HCT116 (cell line): ENCODE data around the gene USH1C. TPM values are rescaled to one million over a fixed set of nuclear protein-coding genes. Genes with fewer than 3 reads are reported as not detected.

Source experiments
- ATAC-seq: fragments of 200-7000 bp; cut with Tn5 transposase; 2 replicates; pipeline ENCODE4 v1.9.1; 2020; ENCODE audit warnings: mild to moderate bottlenecking, moderate library complexity
- BruUV-seq: library from RNA; stranded (reverse); fragments of 400-500 nt; replicated peaks from 2 replicates; lab custom pipeline; 2021; lab: Mats Ljungman, UMichigan
- CTCF ChIA-PET: fragments of 300-600 bp; sonication (Branson Sonifier 250); formaldehyde crosslinking; loops from one replicate; lab custom pipeline; 2021; ENCODE audit warnings: antibody characterized with exemption; lab: Charles Lee
- POLR2A ChIA-PET: fragments of 300-600, 350-600 bp; sonication (Branson Sonifier 250); formaldehyde crosslinking; loops from one replicate; lab custom pipeline; 2021; ENCODE audit warnings: antibody characterized with exemption; lab: Charles Lee
- RAD21 ChIA-PET, 2 experiments: fragments of 300-600 bp; sonication (Branson Sonifier 250); formaldehyde crosslinking; loops; one replicate each; lab custom pipeline; 2023; ENCODE audit warnings: low total read pairs in 2 of 2; ENCODE audit not compliant: uncharacterized antibody in 2 of 2, unreplicated experiment in 2 of 2, low non-redundant PET in 1 of 2; lab: Charles Lee
- DNase-seq: peaks from one replicate; pipeline ENCODE4 v3.0.0-alpha.2; 2010; ENCODE audit warnings: low read depth, low spot score
- H2AFZ ChIP-seq: fragments of 200-600 bp; shearing (Covaris generic), sonication (generic); 2 replicates; pipeline ENCODE4 v1.6.1; 2017; ENCODE audit warnings: low read depth, mixed run types, mixed read lengths, antibody characterized with exemption, low read length; ENCODE audit not compliant: poor library complexity, severe bottlenecking
- H3K27ac ChIP-seq: 2 replicates; pipeline ENCODE4 v1.5.1; 2012; ENCODE audit warnings: low read depth, low read length
- H3K27me3 ChIP-seq: fragments of 200-600 bp; sonication (generic); 2 replicates; pipeline ENCODE4 v1.6.1; 2016; ENCODE audit warnings: mixed run types, low read length, mixed read lengths; ENCODE audit not compliant: insufficient read depth
- H3K36me3 ChIP-seq, 2 experiments: fragments of 200-500 bp in 1 of 2; fragments of 200-600 bp in 1 of 2; sonication (Bioruptor generic) in 1 of 2; sonication (generic) in 1 of 2; 2 replicates each; pipeline versions ENCODE4 v1.5.1 to v1.6.1; 2014 to 2016; ENCODE audit warnings: low read length in 2 of 2, inconsistent platforms in 1 of 2, mixed read lengths in 1 of 2, mixed run types in 1 of 2; ENCODE audit not compliant: insufficient read depth in 2 of 2, control insufficient read depth in 1 of 2
- H3K4me1 ChIP-seq, 2 experiments: fragments of 200-600 bp in 1 of 2; sonication (generic) in 1 of 2; 2 replicates each; pipeline versions ENCODE4 v1.5.1 to v1.6.1; 2012 to 2017; ENCODE audit warnings: low read length in 2 of 2, inconsistent platforms in 1 of 2, mild to moderate bottlenecking in 1 of 2, mixed read lengths in 1 of 2, mixed run types in 1 of 2, moderate library complexity in 1 of 2; ENCODE audit not compliant: insufficient read depth in 2 of 2, control insufficient read depth in 1 of 2
- H3K4me2 ChIP-seq: fragments of 200-600 bp; sonication (generic); 2 replicates; pipeline ENCODE4 v1.6.1; 2017; ENCODE audit warnings: mixed run types, low read length, mixed read lengths
- H3K4me3 ChIP-seq, 2 experiments: fragments of 200-600 bp in 1 of 2; sonication (generic) in 1 of 2; replicated peaks in 1 of 2; 2 replicates each; pipeline ENCODE4 v1.5.1; 2011 to 2016; ENCODE audit warnings: low read length in 2 of 2, control low read depth in 1 of 2, low read depth in 1 of 2, mild to moderate bottlenecking in 1 of 2, mixed read lengths in 1 of 2, mixed run types in 1 of 2
- H3K79me2 ChIP-seq: fragments of 200-600 bp; sonication (generic); 2 replicates; pipeline ENCODE4 v1.6.1; 2017; ENCODE audit warnings: mild to moderate bottlenecking, mixed run types, low read length, moderate library complexity, mixed read lengths; ENCODE audit not compliant: insufficient read depth
- H3K9ac ChIP-seq: fragments of 200-600 bp; sonication (generic); 2 replicates; pipeline ENCODE4 v1.6.1; 2016; ENCODE audit warnings: low read length, mixed read lengths
- H3K9me2 ChIP-seq: fragments of 200-600 bp; sonication (generic), shearing (Covaris generic); 2 replicates; pipeline ENCODE4 v1.6.1; 2017; ENCODE audit warnings: mixed run types, mild to moderate bottlenecking, moderate library complexity; ENCODE audit not compliant: insufficient read depth
- H3K9me3 ChIP-seq, 2 experiments: fragments of 200-500 bp in 1 of 2; fragments of 200-600 bp in 1 of 2; sonication (Bioruptor generic) in 1 of 2; sonication (generic) in 1 of 2; 2 replicates each; pipeline ENCODE4 v1.6.1; 2014 to 2017; ENCODE audit warnings: low read length in 2 of 2, mixed read lengths in 2 of 2, inconsistent platforms in 1 of 2, low read depth in 1 of 2, mild to moderate bottlenecking in 1 of 2, mixed run types in 1 of 2, moderate library complexity in 1 of 2; ENCODE audit not compliant: control insufficient read depth in 1 of 2, insufficient read depth in 1 of 2
- H4K20me1 ChIP-seq: fragments of 200-600 bp; sonication (generic), shearing (Covaris generic); 2 replicates; pipeline ENCODE4 v1.6.1; 2017; ENCODE audit warnings: mixed run types, mild to moderate bottlenecking, moderate library complexity; ENCODE audit not compliant: insufficient read depth
- ATF3 ChIP-seq: IDR thresholded peaks from 2 replicates; pipeline ENCODE4 v1.6.1; 2012
- CBX3 ChIP-seq: IDR thresholded peaks from 2 replicates; pipeline ENCODE4 v1.6.1; 2012; ENCODE audit warnings: low read depth
- CEBPB ChIP-seq: IDR thresholded peaks from 2 replicates; pipeline ENCODE4 v1.6.1; 2012; ENCODE audit warnings: low read depth
- EZH2phosphoT487 ChIP-seq: fragments of 200-600 bp; IDR thresholded peaks from 2 replicates; pipeline ENCODE4 v1.6.1; 2018; ENCODE audit warnings: antibody characterized with exemption, borderline replicate concordance
- FOSL1 ChIP-seq: IDR thresholded peaks from 2 replicates; pipeline ENCODE4 v1.6.1; 2012; ENCODE audit warnings: low read depth
- MAX ChIP-seq: IDR thresholded peaks from 2 replicates; pipeline ENCODE4 v1.6.1; 2012
- POLR2A ChIP-seq: IDR thresholded peaks from 2 replicates; pipeline ENCODE4 v1.7.0; 2011; ENCODE audit warnings: borderline replicate concordance; ENCODE audit not compliant: insufficient read depth, insufficient read length; ENCODE audit errors: extremely low read depth
- POLR2AphosphoS5 ChIP-seq: IDR thresholded peaks from 2 replicates; pipeline ENCODE4 v1.6.1; 2011; ENCODE audit warnings: mild to moderate bottlenecking, low read depth, low read length, moderate library complexity
- RAD21 ChIP-seq: IDR thresholded peaks from 2 replicates; pipeline ENCODE4 v1.6.1; 2012; ENCODE audit warnings: low read depth, mild to moderate bottlenecking
- REST ChIP-seq: IDR thresholded peaks from 2 replicates; pipeline ENCODE4 v1.6.1; 2012; ENCODE audit warnings: low read depth
- SIN3A ChIP-seq: IDR thresholded peaks from 2 replicates; pipeline ENCODE4 v1.6.1; 2012; ENCODE audit warnings: low read depth
- SP1 ChIP-seq: IDR thresholded peaks from 2 replicates; pipeline ENCODE4 v1.6.1; 2012; ENCODE audit warnings: low read depth
- ZBTB33 ChIP-seq: IDR thresholded peaks from 2 replicates; pipeline ENCODE4 v1.6.1; 2011; ENCODE audit warnings: mild to moderate bottlenecking, low read length, moderate library complexity; ENCODE audit not compliant: insufficient replicate concordance; ENCODE audit errors: extremely low read depth
- intact Hi-C: fragments of 100-400 bp; cut with micrococcal nuclease; formaldehyde crosslinking; loops from 2 replicates; pipeline ENCODE4 v1.10.0; 2022
- total RNA-seq: library from RNA; stranded (reverse); gene quantifications from one replicate; pipeline ENCODE4 v1.2.1, GENCODE V29; 2021; ENCODE audit not compliant: unreplicated experiment

The USH1C gene
- total RNA-seq, 1 experiment from 2014 or later, result 13.4 TPM

GRCh38 chr11:17502630-17503029, 41.6 kb downstream of the USH1C start:
- no peaks in the 10 kb centered on the region for H3K36me3 ChIP-seq
- POLR2A ChIA-PET, result no interaction called here
- BruUV-seq, result no TSS peak
- RAD21 ChIA-PET, result interaction anchor here in 1 of 2 experiments (1.9 kb wide), 1 partner anchor 119 kb away, joined by 8 read pairs; no protein-coding TSS in a partner anchor
- CTCF ChIA-PET, result interaction anchor here (1.4 to 2.8 kb wide), 2 partner anchors 114 to 118 kb away, joined by 3 to 27 read pairs; partner anchors contain the start of gene KCNJ11
- TF ChIP-seq CBX3 (no peak), CEBPB (no peak), MAX (no peak), POLR2A (no peak), POLR2AphosphoS5 (no peak), SP1 (no peak), FOSL1 (no peak), SIN3A (no peak), EZH2phosphoT487 (no peak), ATF3 (no peak), ZBTB33 (no peak), RAD21 (no peak), REST (no peak)
- H3K9ac ChIP-seq, result no peak overlapping the region
- no peaks in the 10 kb centered on the region for H3K9me2 ChIP-seq
- no peak overlapping the region for H3K27ac ChIP-seq
- no peaks in the 10 kb centered on the region for H4K20me1 ChIP-seq
- intact Hi-C loops, result loop anchor here (10.0 kb wide), 1 partner anchor 558 kb away; no protein-coding TSS in a partner anchor
- no peaks in the 10 kb centered on the region for H3K9me3 ChIP-seq
- no peak overlapping the region for H3K4me3 ChIP-seq
- H3K79me2 ChIP-seq, result no peaks in the 10 kb centered on the region
- ATAC-seq (no peak), DNase-seq (no peak)
- H3K4me1 ChIP-seq, result peaks cover 5 to 22% of the 10 kb centered on the region in 2 experiments; a peak in 3 of 4 replicates
- H2AFZ ChIP-seq, result no peak overlapping the region
- H3K4me2 ChIP-seq, result no peak overlapping the region
- H3K27me3 ChIP-seq, result no peaks in the 10 kb centered on the region
